ENCODE data around the gene FHDC1.

FHDC1 gene

DNA sequence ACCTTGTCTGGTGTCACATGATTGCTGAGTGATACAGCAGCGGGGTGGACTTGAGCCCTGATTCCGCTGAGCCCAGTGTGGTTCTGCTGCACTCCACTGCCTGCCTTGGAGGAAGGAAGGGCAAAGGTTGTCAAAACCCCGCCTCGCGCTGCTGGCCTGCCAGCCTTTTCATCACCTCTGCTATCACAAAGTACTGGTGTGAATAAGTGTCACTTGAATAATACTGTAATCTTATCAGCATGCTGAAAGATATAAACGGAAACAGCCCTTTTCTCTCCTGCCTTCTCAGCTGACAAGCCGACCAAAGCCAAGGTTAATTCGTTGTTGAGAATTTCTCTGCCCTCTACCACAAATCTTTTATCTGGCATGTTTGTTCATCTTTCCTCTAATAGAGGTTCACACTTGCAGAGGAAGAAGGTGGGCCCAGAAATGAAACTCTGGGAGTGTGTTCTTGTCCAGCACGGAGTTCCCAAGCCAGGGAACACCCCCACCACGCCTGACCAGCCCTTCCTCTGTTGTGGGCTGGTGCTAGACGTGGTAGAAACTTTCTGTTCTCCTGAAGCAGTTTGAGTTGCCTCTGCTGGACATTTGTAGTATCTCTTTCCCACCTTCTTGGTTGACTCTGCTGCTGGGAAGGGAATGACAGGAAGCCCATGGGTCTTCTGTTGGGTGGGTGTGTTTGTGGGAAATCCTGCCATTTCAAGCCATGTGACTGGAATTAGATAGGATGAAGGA lies 21.5 kb downstream of the FHDC1 start:
- Mint-ChIP-seq H3K36me3 (ENCODE audit: low read depth) (no peaks in the 10 kb centered on the region), H3K27me3 (no peaks in the 10 kb centered on the region), H3K27ac (no peak overlapping the region), H3K4me1 (peaks cover 3% of the 10 kb centered on the region), H3K9me3 (no peaks in the 10 kb centered on the region), H3K4me3 (no peak overlapping the region)
- ATAC-seq: no peak
- DNase-seq: no peak

DNA sequence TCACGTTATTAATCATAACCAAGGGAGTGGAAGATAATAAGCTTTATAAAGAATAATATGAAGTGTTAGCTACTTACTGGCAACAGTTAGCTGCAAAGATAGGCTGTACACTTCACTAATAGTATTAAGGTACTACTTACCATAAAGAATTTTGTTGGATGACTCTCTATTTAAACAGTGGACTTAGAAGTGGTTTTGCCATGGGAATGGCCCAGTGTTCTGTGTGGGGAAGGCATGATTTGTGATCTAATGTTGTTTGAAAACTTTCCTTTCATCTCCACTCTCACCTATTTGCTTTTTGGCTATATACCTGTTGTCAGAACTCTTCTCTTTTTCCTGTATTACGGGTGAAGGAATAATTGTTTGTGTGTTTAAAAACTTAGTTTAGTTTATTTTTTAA lies 23.0 kb downstream of the FHDC1 start:
- peaks cover 3% of the 10 kb centered on the region for H3K4me1 Mint-ChIP-seq
- no peak overlapping the region for H3K27ac Mint-ChIP-seq
- H3K27me3 Mint-ChIP-seq: no peaks in the 10 kb centered on the region
- no peaks in the 10 kb centered on the region for H3K9me3 Mint-ChIP-seq
- DNase-seq (no peak), ATAC-seq (no peak)
- H3K36me3 Mint-ChIP-seq (ENCODE audit: low read depth): no peaks in the 10 kb centered on the region
- no peak overlapping the region for H3K4me3 Mint-ChIP-seq

DNA sequence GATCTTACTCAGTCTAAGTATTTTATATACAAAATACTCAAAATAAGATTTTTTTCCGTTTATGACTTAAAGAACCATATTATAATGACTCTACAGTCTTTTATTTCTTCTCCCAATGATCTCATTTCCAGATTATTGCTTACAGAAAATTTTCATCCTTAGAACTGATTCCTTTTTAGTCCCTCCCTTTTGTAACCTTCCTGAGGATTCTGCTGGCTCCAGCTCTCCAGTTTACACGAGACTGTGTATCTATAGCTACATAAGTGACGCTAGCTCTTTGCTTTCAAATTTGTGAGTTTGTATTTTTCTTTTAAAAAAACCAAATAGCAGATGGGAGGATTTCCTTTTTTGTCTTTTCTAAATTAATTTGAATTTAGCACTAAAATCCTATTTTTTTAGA lies 24.0 kb downstream of the FHDC1 start:
- ATAC-seq (no peak), DNase-seq (no peak)
- Mint-ChIP-seq H3K27ac (no peak overlapping the region), H3K4me3 (no peak overlapping the region), H3K9me3 (no peaks in the 10 kb centered on the region), H3K4me1 (peaks cover 3% of the 10 kb centered on the region), H3K36me3 (ENCODE audit: low read depth) (no peaks in the 10 kb centered on the region), H3K27me3 (no peaks in the 10 kb centered on the region)

DNA sequence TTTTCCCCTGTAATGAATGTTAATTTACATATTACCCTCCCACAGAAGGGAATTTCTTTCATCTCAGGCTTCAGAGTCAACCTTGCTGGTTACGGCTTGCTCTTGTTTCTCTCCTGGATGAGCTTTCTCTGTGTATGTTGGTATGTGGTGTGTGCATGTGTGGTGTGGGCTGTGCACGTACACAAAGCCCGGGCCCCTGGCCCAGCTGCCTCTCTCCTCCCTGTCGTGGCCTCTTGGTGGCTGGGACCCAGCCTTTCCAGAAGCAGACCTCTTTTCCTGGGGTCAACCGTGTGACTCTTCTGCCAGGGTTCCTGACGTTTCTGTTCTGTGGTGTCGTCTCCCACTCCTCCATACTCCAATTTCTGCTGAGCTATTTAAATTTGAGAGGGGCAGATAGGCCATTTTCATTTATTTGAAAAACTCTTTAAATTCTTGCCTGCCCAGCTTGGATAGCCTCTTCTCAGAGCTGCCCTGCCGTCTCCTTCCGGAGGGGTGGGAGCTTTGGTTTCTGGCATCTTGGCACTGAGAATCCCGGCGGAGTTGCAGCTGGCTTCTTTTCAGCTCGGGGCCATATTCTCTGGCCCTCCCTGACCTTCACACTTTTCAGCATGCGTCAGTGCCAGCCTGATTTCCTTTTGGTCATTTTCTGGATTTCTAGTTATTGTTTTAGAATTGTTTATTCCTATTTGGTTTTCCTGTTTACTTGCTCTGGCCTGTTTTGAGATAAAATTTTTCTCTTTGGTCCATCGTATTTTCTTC lies 25.1 kb downstream of the FHDC1 start:
- H3K4me3 Mint-ChIP-seq: no peak overlapping the region

DNA sequence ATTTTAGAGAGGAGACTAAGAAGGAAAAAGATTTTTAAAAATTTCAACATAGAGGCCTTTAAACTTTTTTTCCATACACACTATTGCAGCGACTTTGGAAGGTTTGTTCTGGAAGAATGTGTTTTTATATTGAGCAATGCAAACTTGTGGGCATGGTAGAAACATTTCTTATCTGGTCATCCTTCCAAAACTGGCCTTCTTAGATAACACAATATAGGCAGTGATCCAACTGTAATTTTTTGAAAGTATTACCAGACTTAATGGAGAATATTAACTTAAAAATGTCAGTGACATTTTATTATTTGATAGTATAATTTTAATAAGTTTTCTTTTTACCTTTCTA lies 25.6 kb downstream of the FHDC1 start:
- Mint-ChIP-seq H3K4me3 (no peak overlapping the region), H3K27ac (no peak overlapping the region), H3K4me1 (peaks cover 3% of the 10 kb centered on the region), H3K9me3 (no peaks in the 10 kb centered on the region), H3K36me3 (ENCODE audit: low read depth) (no peaks in the 10 kb centered on the region), H3K27me3 (no peaks in the 10 kb centered on the region)
- no peak for ATAC-seq
- DNase-seq: no peak

More for the DNA sequence above, 25.1 kb downstream of the FHDC1 start:
- Mint-ChIP-seq H3K27ac (no peak overlapping the region), H3K27me3 (no peaks in the 10 kb centered on the region), H3K4me1 (peaks cover 3% of the 10 kb centered on the region), H3K36me3 (ENCODE audit: low read depth) (no peaks in the 10 kb centered on the region), H3K9me3 (no peaks in the 10 kb centered on the region)
- ATAC-seq: no peak
- no peak for DNase-seq

DNA sequence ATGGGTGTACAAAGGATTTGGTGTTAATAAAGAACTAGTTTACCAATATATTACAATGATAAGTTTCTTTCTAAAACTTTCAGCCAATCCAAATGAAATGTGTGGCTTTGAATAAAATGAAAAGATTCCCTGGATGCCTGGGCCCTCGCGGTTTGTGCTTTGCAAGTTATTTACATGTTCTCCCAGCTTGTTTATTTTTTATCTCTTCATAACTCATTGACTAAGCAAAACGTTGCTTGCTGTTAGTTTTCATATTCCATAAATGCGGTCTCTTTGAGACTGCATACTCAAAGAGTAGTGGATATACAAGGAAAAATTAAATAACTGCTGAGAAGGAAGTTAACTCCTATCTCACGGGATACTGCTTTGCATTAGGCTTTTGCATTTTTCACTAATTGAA lies 26.0 kb downstream of the FHDC1 start:
- Mint-ChIP-seq H3K4me3 (no peak overlapping the region), H3K36me3 (ENCODE audit: low read depth) (no peaks in the 10 kb centered on the region), H3K27ac (no peak overlapping the region), H3K9me3 (no peaks in the 10 kb centered on the region), H3K4me1 (peaks cover 3% of the 10 kb centered on the region), H3K27me3 (no peaks in the 10 kb centered on the region)
- ATAC-seq (no peak), DNase-seq (no peak)

DNA sequence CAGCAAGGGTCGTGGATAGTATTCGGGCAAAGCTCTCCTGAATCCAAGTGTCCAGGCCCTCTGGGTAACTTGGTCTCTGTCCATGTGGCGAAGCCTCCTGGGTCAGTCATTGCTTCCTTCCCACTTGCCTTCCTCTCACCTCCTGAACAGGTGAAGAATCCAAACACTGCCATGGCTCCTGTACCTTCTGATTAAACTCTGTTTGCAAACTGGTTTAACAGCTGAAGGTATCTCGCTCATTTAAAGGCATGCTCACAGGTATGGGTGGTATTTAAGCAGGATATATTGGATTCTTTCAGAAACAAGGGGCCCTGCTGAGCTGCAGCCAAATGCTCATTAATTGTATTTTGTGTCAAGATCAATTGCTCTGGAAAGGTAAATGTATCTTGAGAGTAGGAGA lies 28.2 kb downstream of the FHDC1 start:
- Mint-ChIP-seq H3K4me1 (no peaks in the 10 kb centered on the region), H3K36me3 (ENCODE audit: low read depth) (no peaks in the 10 kb centered on the region), H3K27me3 (no peaks in the 10 kb centered on the region), H3K9me3 (no peaks in the 10 kb centered on the region), H3K4me3 (no peak overlapping the region), H3K27ac (no peak overlapping the region)
- ATAC-seq: no peak
- no peak for DNase-seq

DNA sequence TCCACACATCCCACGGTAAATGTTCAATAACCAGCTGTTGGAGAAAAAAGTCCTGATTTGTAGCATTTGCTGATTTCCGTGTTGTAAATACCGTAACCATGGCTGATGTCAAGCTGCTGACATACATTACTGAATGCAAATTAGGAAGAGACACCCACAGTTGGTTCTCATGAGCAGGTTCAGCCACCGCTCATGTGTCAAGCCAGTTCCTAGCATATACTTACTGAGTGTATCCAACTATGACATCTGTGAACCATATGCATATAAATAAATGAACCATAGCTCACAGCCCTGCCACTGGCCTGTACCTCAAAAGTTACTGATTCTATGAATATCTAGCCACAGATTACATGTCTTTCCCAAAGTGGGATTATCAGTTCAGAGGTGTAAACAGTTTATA lies 29.5 kb downstream of the FHDC1 start:
- Mint-ChIP-seq H3K36me3 (ENCODE audit: low read depth) (no peaks in the 10 kb centered on the region), H3K27me3 (no peaks in the 10 kb centered on the region), H3K9me3 (no peaks in the 10 kb centered on the region), H3K27ac (no peak overlapping the region), H3K4me1 (no peaks in the 10 kb centered on the region), H3K4me3 (no peak overlapping the region)
- ATAC-seq: no peak
- DNase-seq: no peak

DNA sequence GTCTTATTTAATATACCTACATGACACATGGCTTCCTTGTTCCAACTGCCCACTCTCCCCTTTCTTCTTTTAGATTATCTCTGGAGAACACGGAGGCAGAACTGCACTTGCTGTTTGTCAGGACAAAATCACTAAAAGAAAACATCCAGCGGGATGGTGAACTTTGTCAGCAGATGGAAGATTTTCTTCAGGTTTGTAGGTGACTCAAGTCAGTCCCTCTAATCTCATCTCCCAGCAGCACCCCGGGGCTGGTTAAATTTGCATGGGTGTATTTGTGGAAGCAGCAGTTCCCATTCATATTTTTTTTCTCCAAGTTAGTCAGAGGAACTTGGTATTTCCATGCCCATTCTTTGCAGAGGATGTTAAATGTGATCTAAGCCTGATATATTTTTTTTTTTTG lies 31.8 kb downstream of the FHDC1 start:
- Mint-ChIP-seq H3K27me3 (no peaks in the 10 kb centered on the region), H3K27ac (no peak overlapping the region), H3K4me1 (no peaks in the 10 kb centered on the region), H3K4me3 (no peak overlapping the region), H3K9me3 (no peaks in the 10 kb centered on the region), H3K36me3 (ENCODE audit: low read depth) (no peaks in the 10 kb centered on the region)
- ATAC-seq: no peak
- DNase-seq: no peak

DNA sequence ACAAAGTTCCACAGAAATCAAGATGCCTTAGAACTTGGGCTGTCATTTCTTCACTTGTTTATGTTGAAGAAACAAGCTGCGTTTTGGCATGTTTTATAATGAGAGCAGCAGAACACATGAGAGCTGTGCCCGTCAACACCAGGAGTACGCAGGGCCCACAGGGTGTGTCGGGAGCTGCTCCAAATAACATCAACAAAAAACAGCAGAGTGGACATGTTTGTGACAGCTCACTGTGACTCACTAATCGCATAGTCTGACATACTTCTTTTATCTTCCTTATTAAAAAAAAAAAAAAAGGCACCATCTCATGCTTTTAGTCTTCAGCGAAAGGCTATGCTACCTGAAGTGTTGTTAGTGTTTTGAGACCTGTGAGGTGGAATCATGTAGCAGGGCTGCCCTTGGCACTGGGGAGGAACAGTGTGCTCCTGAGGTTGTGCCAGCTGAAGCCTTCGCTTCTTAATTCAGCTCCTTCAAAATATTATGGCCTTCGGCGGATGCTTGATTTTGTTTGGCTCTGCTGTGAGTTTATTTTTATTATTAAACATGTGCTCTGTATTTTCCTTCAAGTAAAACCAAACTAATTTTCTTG lies 32.8 kb downstream of the FHDC1 start:
- no peak overlapping the region for H3K27ac Mint-ChIP-seq
- DNase-seq: no peak
- H3K27me3 Mint-ChIP-seq: no peaks in the 10 kb centered on the region
- no peak for ATAC-seq
- H3K36me3 Mint-ChIP-seq (ENCODE audit: low read depth): no peaks in the 10 kb centered on the region
- no peaks in the 10 kb centered on the region for H3K4me1 Mint-ChIP-seq
- no peaks in the 10 kb centered on the region for H3K9me3 Mint-ChIP-seq
- H3K4me3 Mint-ChIP-seq: no peak overlapping the region

DNA sequence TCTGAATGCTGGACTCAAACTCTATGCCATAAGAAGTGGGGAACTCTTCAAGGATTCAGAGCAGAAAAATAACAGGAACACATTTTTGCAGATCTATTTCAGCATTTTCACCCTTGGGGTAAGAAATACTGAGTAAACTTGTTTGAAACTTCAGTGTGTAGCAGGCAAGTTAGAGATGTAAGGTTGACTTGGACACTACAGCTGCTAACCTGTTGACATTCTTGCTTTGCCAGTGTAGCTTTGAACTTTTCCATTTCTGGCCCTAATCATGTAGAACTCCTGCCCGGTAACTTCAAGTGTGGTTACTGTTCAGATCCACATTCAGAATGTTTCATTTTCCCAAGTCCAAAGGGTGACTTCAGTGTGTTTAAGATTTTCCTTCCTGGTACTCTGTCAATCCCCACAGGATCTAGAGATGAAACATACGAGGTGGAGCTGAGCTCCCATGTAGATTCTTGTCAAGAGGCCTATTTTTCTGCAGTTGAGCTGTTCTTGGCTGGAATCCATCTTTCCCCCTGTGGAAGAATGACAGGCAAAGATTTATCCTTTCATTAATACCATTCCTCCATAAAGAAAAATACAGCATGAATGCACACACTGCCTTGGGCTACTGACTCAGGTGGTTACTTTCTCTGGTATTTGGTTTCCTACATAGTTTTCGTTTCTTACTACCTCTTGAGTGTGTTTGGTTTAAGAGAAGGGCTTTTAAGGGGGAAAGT lies 34.1 kb downstream of the FHDC1 start:
- DNase-seq (no peak), ATAC-seq (no peak)
- Mint-ChIP-seq H3K27me3 (no peaks in the 10 kb centered on the region), H3K4me1 (no peaks in the 10 kb centered on the region), H3K27ac (no peak overlapping the region), H3K4me3 (no peak overlapping the region), H3K9me3 (no peaks in the 10 kb centered on the region), H3K36me3 (ENCODE audit: low read depth) (no peaks in the 10 kb centered on the region)

DNA sequence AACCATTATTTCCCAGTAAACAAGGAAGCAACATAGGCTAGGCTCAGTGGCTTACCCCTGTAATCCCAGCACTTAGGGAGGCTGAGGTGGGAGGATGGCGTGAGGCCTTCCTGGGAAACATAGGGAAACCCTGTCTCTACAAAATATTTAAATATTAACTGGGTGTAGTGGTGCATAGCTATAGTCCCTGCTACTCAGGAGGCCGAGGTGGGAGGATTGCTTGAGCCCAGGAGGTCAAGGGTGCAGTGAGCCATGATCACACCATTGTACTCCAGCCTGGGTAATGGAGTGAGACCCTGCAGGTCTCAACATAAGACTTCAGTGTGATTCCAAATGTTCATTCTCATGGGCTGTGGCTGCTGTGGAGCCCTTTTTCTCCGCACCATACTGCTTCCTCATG lies 34.9 kb downstream of the FHDC1 start:
- Mint-ChIP-seq H3K4me3 (no peak overlapping the region), H3K27me3 (no peaks in the 10 kb centered on the region), H3K36me3 (ENCODE audit: low read depth) (no peaks in the 10 kb centered on the region), H3K4me1 (no peaks in the 10 kb centered on the region), H3K27ac (no peak overlapping the region), H3K9me3 (no peaks in the 10 kb centered on the region)
- DNase-seq (no peak), ATAC-seq (no peak)

DNA sequence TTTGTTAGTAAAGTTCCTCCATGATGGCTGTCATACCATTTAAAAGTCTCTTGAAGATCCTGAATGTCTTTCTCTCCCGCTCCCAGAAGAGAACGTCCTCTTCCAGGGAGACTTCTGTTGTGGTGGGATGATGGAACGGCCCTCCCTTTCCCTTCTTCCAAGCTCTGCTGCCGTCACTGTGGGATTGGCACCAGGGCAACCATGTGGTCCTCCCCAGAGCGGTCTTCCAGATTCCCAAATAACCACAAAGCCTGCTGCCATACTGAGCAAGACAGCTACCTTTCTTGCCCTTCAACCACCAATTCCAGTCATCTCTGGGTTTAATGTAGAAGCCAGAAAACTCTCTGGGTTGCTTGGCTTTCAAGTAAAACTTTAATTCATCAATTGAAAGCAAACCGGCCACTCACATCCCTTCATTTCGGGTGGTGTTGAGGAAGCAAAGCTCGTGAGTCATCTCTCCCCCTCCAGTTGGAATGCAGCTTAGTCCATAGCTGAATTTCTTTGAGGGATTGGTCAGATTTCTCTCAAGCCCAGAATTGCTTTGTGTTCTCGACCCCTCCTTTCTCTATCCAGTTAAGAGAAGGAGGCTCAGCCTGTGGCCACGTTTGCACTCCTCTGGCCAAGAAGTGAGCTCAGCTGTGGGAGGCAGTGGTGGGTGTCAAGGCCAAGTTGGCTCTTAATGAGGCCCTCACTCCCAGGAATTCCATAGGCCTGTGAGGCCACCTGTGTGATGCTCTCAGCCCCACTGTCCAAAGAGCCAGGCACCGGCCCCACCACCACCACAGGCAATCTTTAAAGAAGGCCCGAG lies 36.9 kb downstream of the FHDC1 start:
- DNase-seq: no peak
- Mint-ChIP-seq H3K36me3 (ENCODE audit: low read depth) (no peaks in the 10 kb centered on the region), H3K4me3 (no peak overlapping the region), H3K27me3 (no peaks in the 10 kb centered on the region), H3K27ac (no peak overlapping the region), H3K4me1 (no peaks in the 10 kb centered on the region), H3K9me3 (no peaks in the 10 kb centered on the region)
- no peak for ATAC-seq
